HUES6 (cell line): ENCODE results near the gene RGS14.
"Not testable (repeated sequence)": the region's sequence is repeated elsewhere in the genome, so short reads cannot be mapped to it uniquely, and the experiment has no call there.

ENCODE experiments used
- H3K27ac ChIP-seq: 2 replicates; pipeline ENCODE4 v1.7.0; 2013; ENCODE audit warnings: low read depth, mild to moderate bottlenecking, low read length, inconsistent platforms
- H3K27me3 ChIP-seq: 2 replicates; pipeline ENCODE4 v1.6.1; 2013; ENCODE audit warnings: low read length; ENCODE audit not compliant: control insufficient read depth, insufficient read depth
- H3K36me3 ChIP-seq: 2 replicates; pipeline ENCODE4 v1.6.1; 2013; ENCODE audit warnings: low read length; ENCODE audit not compliant: control insufficient read depth, insufficient read depth
- H3K4me1 ChIP-seq: 2 replicates; pipeline ENCODE4 v1.6.1; 2013; ENCODE audit warnings: low read length; ENCODE audit not compliant: control insufficient read depth, insufficient read depth
- H3K4me3 ChIP-seq: 2 replicates; pipeline ENCODE4 v1.5.1; 2013; ENCODE audit warnings: low read depth, low read length
- H3K9ac ChIP-seq: one replicate; pipeline ENCODE4 v1.6.1; 2013; ENCODE audit warnings: mild to moderate bottlenecking, low read length
- H3K9me3 ChIP-seq: 2 replicates; pipeline ENCODE4 v1.6.1; 2013; ENCODE audit warnings: low read depth, low read length; ENCODE audit not compliant: control insufficient read depth, insufficient read depth

RGS14 gene

DNA sequence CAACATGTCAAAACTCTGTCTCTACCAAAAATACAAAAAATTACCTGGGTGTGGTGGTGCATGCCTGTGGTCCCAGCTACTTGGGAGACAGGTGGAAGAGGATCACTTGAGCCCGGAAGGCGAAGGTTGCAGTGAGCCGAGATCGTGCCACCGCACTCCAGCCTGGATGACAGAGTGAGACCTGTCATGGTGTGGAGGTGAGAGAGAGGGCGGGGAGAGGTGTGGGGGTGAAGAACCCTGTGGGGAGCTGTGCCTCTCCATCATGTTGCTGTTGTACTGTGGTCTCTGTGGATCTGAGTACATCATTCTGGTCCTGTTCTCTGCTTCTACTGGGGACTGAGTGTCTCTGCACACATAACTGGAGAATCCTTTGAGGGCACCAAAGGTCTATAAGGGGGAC, 15.2 kb downstream of the RGS14 start:
- H3K27me3 ChIP-seq: peaks cover 11% of the 10 kb centered on the region
- H3K4me1 ChIP-seq: peaks cover 27% of the 10 kb centered on the region
- H3K9ac ChIP-seq: no peak overlapping the region
- H3K36me3 ChIP-seq: peaks cover 8% of the 10 kb centered on the region; the same call in 1 of the 2 replicates
- H3K4me3 ChIP-seq: no peak overlapping the region
- H3K9me3 ChIP-seq: no peaks in the 10 kb centered on the region
- H3K27ac ChIP-seq: no peak overlapping the region

DNA sequence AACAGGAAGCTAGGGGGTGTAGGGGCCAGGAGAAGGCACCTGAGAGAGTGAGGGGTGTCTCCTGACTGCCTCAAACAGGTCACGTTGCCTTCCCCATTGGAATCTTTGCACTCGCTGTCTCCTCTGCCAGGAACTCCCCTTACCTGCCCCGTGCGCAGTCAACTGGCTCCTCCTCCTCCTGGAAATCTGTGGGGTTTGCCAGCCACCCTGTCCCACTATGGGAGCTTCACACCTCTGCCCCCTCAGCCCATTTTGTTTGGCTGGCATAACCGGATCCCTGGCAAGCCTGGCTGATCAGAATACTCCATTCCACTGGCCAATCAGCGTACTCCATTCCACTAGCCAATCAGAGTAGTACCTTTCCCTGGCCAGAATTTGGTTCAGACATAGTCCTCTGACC, 16.1 kb downstream of the RGS14 start:
- Histone ChIP-seq H3K9ac (no peak overlapping the region), H3K27ac (no peak overlapping the region), H3K36me3 (peaks cover 7% of the 10 kb centered on the region; the same call in 1 of the 2 replicates), H3K9me3 (no peaks in the 10 kb centered on the region), H3K4me3 (no peak overlapping the region), H3K4me1 (peaks cover 26% of the 10 kb centered on the region), H3K27me3 (peaks cover 2% of the 10 kb centered on the region; the same call in 1 of the 2 replicates)

DNA sequence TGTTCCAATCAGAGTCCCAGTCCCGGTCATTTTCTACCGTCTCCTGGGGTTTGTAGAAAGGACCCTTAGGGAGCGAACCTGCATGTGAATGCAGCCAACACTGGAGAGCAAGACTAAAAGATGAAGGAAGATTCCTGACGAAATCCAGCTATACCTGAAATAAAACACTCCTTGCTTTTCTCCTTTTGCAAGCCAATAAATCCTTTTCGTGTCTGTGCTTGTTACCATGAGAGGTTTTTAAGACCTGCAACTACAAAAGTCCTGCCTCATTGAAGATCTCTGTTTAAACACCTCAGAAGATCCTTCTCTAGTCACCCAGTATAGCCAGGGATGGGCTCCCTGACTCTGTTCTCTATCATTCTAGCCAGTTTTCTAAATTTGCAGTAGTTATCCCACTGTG, 16.5 kb downstream of the RGS14 start:
- H3K9me3 ChIP-seq: no peaks in the 10 kb centered on the region
- no peak overlapping the region for H3K27ac ChIP-seq
- no peaks in the 10 kb centered on the region for H3K27me3 ChIP-seq
- H3K9ac ChIP-seq: no peak overlapping the region
- peaks cover 26% of the 10 kb centered on the region for H3K4me1 ChIP-seq
- H3K36me3 ChIP-seq: peaks cover 5% of the 10 kb centered on the region; the same call in 1 of the 2 replicates
- no peak overlapping the region for H3K4me3 ChIP-seq

DNA sequence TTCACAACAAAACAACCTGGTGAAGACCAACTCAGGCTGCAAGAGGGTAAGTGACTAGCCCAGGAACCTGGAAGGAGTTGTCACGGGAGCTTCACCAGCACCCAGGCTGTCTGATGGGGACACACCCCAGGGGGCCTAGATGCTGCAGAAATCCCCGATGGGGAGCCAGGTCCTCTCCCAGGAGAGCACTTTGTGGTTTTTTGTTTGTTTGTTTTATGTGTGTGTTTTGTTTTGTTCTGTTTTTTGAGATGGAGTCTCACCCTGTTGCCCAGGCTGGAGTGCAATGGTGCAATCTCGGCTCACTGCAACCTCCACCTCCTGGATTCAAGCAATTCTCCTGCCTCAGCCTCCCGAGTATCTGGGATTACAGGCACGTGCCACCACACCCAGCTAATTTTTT, 17.8 kb downstream of the RGS14 start:
- peaks cover 19% of the 10 kb centered on the region for H3K4me1 ChIP-seq
- not testable (repeated sequence) for H3K9me3 ChIP-seq, H3K27ac ChIP-seq, H3K27me3 ChIP-seq, H3K4me3 ChIP-seq, H3K9ac ChIP-seq, H3K36me3 ChIP-seq

DNA sequence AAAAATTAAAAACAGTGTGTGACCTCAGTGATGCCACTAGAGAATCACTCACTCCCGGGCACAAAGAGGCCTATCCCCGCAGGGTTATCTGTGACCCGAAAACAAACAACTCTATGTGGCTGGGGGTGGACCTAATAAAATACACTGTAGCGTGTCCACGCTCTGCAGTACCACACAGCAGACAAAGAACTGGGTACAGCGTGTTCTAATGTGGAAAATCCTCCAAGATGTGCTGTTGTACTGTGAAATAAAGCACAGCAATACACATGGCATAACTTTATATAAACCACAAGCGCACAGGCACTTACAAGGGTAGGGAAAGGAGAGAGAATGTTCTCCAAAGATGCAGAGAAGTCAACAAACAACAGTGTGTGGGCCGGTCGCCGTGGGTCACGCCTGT, 18.4 kb downstream of the RGS14 start:
- no peak overlapping the region for H3K27ac ChIP-seq
- no peaks in the 10 kb centered on the region for H3K9me3 ChIP-seq
- H3K27me3 ChIP-seq: no peaks in the 10 kb centered on the region
- H3K36me3 ChIP-seq: peaks cover 5% of the 10 kb centered on the region; the same call in 1 of the 2 replicates
- peaks cover 18% of the 10 kb centered on the region for H3K4me1 ChIP-seq
- H3K4me3 ChIP-seq: no peak overlapping the region
- no peak overlapping the region for H3K9ac ChIP-seq

DNA sequence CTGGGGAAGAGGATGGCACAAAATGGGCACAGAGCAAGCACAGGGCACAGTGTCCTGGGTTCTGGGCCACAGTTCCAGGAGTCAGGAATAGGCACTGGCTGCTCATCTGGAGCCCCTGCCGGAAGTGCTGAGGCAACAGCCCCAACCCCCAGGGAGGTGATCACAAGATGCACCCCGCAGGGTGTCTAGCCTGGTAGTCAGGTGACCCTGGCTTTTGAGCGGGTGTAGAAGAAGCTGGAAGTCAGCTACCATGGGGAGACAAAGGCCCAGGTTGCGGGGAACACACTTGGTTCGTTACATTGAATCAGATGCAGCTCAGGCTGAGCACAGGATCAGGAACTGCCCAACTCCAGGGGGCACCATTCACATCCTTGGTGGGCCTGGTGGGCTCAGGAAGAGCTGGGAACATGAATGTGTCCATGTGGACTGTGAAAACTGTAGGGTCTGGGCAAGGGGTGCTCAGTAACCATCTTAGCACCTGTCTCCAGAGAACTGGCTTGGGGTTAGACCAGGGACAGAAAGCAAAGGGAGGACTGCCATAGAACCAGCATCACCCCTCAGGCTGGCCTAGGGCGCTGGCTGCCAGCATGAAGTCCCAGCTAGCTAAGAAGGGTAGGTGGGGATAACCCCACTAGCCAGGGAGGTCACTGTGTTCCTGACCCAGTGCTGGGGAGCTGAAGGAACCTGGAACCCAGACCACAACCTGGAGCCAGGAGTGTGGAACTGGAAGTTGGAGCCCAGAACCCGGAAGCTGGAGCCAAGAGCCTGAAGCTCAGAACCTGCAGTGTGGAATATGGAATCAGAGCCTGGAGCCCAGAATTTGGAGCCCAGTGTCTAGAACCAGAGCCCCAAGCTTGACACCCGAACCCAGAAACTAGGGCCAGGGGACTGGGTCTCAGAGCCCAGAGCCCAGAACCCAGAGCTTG, 20.4 kb downstream of the RGS14 start:
- Histone ChIP-seq H3K36me3 (no peaks in the 10 kb centered on the region), H3K27ac (no peak overlapping the region), H3K4me3 (no peak overlapping the region), H3K4me1 (peaks cover 25% of the 10 kb centered on the region), H3K27me3 (no peaks in the 10 kb centered on the region), H3K9me3 (no peaks in the 10 kb centered on the region), H3K9ac (no peak overlapping the region)

DNA sequence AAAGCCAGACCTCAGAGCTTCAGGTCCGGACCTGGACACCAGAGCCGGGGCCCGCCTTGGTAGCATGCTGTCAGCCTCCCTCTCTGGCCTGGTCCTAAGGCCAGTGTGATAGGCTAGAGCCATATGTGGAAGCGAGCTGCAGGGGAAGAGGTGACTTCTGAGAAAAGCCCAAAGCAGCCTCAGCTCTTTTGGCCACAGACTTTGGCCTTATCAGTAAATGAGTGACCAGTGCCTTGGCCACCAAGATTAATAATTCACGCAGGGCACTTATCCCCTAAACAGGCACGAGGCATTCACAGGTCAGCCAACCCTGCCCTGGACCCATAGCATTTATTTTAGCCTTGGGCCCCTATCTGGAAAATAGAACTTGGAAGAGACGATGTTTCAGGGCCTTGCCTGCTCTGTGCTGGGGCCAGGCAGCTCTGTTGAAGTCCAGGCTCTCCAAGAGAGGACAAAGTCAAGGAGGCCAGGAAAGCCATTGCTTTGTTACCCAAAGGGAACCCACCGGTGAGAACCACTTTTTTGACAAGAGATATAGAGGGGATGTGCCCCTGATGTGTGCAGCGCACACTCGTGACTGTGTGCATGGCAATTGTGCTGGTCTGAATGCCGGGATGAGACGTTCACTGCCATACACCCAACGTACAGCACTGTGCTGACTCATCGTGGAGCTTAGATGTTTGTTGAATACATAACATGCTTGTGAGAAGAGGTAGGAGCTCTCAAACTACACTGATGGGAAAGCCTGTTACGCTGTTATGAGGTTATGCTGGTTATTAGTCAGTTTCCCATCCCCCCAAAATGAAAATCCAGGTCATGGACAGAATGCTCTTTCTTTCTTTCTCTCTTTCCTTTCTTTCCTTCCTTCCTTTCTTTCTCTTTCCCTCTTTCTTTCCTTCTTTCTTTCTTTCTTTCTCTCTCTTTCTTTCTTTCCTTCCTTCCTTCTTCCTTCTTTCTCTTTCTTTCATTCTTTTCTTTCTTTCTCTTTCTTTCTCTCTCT, 21.5 kb downstream of the RGS14 start:
- no peaks in the 10 kb centered on the region for H3K36me3 ChIP-seq
- H3K9me3 ChIP-seq: no peaks in the 10 kb centered on the region
- H3K27me3 ChIP-seq: peaks cover 10% of the 10 kb centered on the region
- no peak overlapping the region for H3K4me3 ChIP-seq
- peaks cover 18% of the 10 kb centered on the region for H3K4me1 ChIP-seq
- H3K27ac ChIP-seq: no peak overlapping the region
- H3K9ac ChIP-seq: no peak overlapping the region

DNA sequence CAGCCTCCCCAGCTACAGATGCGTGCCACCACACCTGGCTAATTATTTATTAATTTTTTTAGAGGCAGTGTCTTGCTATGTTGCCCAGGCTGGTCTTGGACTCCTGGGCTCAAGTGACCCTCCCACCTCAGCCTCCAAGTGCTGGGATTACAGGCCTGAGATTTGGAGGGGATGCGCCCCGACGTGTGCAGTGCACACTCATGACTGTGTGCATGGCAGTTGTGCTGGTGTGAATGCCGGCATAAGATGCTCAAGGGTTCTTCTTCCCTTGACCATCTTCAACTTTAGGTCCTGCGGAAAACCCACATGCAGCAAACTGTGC, 23.0 kb downstream of the RGS14 start:
- Histone ChIP-seq H3K36me3 (no peaks in the 10 kb centered on the region), H3K27ac (no peak overlapping the region), H3K4me3 (no peak overlapping the region), H3K9me3 (no peaks in the 10 kb centered on the region), H3K4me1 (peaks cover 17% of the 10 kb centered on the region), H3K9ac (no peak overlapping the region), H3K27me3 (peaks cover 11% of the 10 kb centered on the region)

DNA sequence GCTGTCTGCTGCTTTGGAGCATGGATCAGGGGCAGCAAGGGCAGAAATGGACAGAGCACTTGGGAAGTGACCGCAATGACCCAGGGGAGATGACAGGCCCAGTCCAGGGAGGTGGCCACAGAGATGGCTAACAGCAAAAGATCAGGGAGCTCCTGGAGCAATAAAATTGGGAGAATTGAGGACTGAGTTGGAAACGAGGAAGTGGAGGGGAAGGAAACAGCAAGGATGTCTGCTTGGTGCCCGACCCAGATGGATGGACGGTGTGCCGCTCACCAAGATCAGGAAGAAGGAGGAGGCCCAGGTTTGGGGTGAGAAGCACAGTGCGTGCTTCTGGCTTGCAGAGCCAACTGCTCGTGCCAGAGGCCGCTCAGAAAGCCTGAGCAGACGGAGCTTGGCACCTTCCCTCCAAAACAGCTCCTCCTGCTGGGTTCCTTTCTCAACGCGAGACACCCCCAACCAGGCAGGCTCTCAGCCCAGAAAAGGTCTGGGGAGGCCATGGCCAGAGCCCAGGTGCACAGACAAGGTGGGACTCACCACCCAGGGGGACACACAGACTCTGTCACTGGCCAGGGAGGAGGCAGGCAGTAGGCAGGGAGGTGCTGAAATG, 24.8 kb downstream of the RGS14 start:
- no peak overlapping the region for H3K27ac ChIP-seq
- H3K4me1 ChIP-seq: peaks cover 17% of the 10 kb centered on the region
- H3K36me3 ChIP-seq: no peaks in the 10 kb centered on the region
- no peak overlapping the region for H3K4me3 ChIP-seq
- H3K27me3 ChIP-seq: peaks cover 11% of the 10 kb centered on the region
- no peak overlapping the region for H3K9ac ChIP-seq
- H3K9me3 ChIP-seq: no peaks in the 10 kb centered on the region

DNA sequence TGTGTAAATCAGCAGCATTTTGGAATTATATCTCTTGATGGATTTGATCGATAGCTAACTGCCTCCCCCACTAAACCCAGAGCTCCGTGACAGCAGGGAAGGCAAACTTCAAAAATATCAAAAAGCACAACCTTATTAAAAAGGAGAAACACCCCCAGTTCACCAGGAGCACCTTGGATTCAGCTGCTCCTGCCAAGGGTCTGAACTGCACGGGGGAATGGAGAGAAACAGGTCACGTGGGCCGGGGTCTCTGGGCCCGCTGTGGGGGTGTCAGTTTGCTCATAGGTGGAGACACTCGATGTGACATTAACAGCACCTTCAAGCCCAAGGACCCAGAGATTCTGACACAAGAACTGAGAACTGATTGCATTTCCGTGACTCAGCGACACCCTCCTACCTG, 25.5 kb downstream of the RGS14 start:
- peaks cover 12% of the 10 kb centered on the region; the same call in 1 of the 2 replicates for H3K4me1 ChIP-seq
- no peak overlapping the region for H3K9ac ChIP-seq
- H3K27ac ChIP-seq: no peak overlapping the region
- H3K9me3 ChIP-seq: no peaks in the 10 kb centered on the region
- peaks cover 11% of the 10 kb centered on the region for H3K27me3 ChIP-seq
- H3K4me3 ChIP-seq: no peak overlapping the region
- no peaks in the 10 kb centered on the region for H3K36me3 ChIP-seq
